HUES48 (cell line): ENCODE data around the gene RNASE8.

ENCODE experiments used
- H3K27ac ChIP-seq: one replicate; pipeline ENCODE4 v1.7.0; 2013; ENCODE audit warnings: low read depth, low read length, inconsistent platforms
- H3K27me3 ChIP-seq: 2 replicates; pipeline ENCODE4 v1.6.1; 2013; ENCODE audit warnings: mild to moderate bottlenecking, low read length; ENCODE audit not compliant: control insufficient read depth, insufficient read depth
- H3K36me3 ChIP-seq: 2 replicates; pipeline ENCODE4 v1.6.1; 2013; ENCODE audit warnings: low read length; ENCODE audit not compliant: control insufficient read depth, insufficient read depth
- H3K4me1 ChIP-seq: 2 replicates; pipeline ENCODE4 v1.6.1; 2013; ENCODE audit warnings: mild to moderate bottlenecking, low read length; ENCODE audit not compliant: control insufficient read depth, insufficient read depth
- H3K4me3 ChIP-seq: 2 replicates; pipeline ENCODE4 v1.5.1; 2013; ENCODE audit warnings: mild to moderate bottlenecking, low read depth, low read length
- H3K9ac ChIP-seq: 2 replicates; pipeline ENCODE4 v1.6.1; 2013; ENCODE audit warnings: mild to moderate bottlenecking, low read depth, low read length, moderate library complexity
- H3K9me3 ChIP-seq: 2 replicates; pipeline ENCODE4 v1.6.1; 2013; ENCODE audit warnings: low read length; ENCODE audit not compliant: control insufficient read depth, insufficient read depth

Gene RNASE8

GRCh38 chr14:21096438-21096837, 38.8 kb downstream of the RNASE8 start:
- Histone ChIP-seq H3K36me3 (peaks cover 19% of the 10 kb centered on the region), H3K9me3 (no peaks in the 10 kb centered on the region), H3K4me3 (peak overlapping the region; percentile 80), H3K27ac (peak overlapping the region; percentile 96), H3K4me1 (peaks cover 52% of the 10 kb centered on the region), H3K27me3 (no peaks in the 10 kb centered on the region), H3K9ac (no peak overlapping the region)

DNA sequence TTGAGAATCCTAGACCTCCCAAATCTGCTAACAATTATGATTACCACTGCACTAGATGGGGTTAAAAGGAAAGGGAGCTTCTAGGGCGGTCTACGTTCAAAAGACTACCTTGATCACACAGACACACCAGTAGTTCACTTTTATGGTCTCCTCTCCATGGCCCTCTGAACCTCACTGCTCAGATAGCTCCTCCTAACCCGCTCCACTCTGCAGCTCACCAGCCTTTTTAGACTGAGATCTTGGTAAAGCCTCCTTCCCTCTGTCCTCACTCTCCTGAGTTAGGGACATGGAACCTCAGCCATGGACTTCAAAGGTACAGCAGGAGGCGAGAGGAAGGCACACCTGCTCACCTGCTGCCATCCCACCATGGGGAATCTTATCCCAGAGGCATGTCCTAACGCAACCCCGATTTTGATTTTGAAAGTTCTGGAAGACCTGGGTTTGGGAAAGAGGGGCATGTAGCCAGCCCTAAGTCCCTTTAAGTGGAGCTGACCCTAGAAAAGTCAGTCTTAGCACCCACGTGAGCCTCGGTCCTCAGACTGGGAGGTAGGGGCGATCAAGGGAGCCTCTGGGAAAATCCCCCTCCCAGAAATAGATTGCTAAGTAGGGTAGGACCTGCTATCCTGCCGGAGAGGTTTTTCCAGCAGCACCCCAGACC, 39.5 kb downstream of the RNASE8 start:
- Histone ChIP-seq H3K36me3 (peaks cover 12% of the 10 kb centered on the region), H3K27me3 (no peaks in the 10 kb centered on the region), H3K4me3 (peak overlapping the region; percentile 80), H3K9me3 (no peaks in the 10 kb centered on the region), H3K9ac (peak overlapping the region; percentile 72), H3K27ac (peak overlapping the region; percentile 96), H3K4me1 (peaks cover 57% of the 10 kb centered on the region)

- no peaks in the 10 kb centered on the region for H3K9me3 ChIP-seq
- peaks cover 9% of the 10 kb centered on the region for H3K36me3 ChIP-seq
- H3K4me3 ChIP-seq = peak overlapping the region; percentile 80
- peaks cover 62% of the 10 kb centered on the region for H3K4me1 ChIP-seq
- H3K27ac ChIP-seq = peak overlapping the region; percentile 96
- H3K9ac ChIP-seq = peak overlapping the region; percentile 72
- H3K27me3 ChIP-seq = no peaks in the 10 kb centered on the region
These were observed 40.0 kb downstream of the RNASE8 start for GRCh38 chr14:21097636-21098075.

GRCh38 chr14:21098076-21098891, 40.7 kb downstream of the RNASE8 start, which contains the start of gene ZNF219:
Gene ZNF219, minus strand, starts transcription at chr14:21098655. Its CDS starts 5,064 bp downstream, at chr14:21093591.
- H3K9ac ChIP-seq = peak within 1 kb of the TSS; percentile 72
- H3K4me3 ChIP-seq = peak within 1 kb of the TSS; percentile 84
- no peaks in the 10 kb centered on the region for H3K9me3 ChIP-seq
- H3K4me1 ChIP-seq = peaks cover 62% of the 10 kb centered on the region
- peak within 1 kb of the TSS; percentile 96 for H3K27ac ChIP-seq
- H3K27me3 ChIP-seq = no peaks in the 10 kb centered on the region
- H3K36me3 ChIP-seq = peaks cover 3% of the 10 kb centered on the region; the same call in 1 of the 2 replicates

DNA sequence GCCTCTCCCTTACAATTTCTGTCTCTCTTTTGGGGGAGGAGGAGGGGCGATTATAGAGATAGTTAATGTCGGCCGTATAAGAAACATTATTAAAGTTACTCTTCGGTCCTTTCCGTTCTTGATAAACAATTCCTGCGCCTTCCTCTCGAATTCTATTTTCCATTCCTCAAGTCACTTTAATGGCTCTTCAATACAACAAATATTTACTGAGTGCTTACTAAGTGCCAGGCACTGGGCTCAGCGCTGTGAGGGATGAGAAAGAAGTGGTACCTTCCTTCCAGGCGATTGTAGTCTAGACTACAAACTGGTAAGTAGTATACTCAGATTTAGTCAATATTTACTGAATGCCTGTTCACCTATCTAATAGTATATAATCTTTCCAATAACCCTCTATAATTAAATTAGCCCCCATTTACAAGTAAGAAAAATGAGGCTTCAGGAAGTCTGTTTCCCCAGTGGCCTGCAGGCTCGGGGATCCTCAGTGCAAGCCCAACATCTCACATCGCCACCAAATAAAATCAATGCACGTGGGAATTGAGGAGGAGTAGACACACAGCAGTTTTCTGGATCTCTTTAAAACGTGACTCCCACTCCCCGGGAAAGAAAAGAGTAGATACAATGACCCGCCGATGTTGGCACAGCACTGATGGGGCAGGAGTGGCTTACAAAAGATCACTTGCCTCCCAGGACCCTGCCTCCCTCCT, 41.4 kb downstream of the RNASE8 start:
- H3K36me3 ChIP-seq = no peaks in the 10 kb centered on the region
- no peaks in the 10 kb centered on the region for H3K9me3 ChIP-seq
- H3K4me3 ChIP-seq = peak overlapping the region; percentile 84
- H3K4me1 ChIP-seq = peaks cover 56% of the 10 kb centered on the region
- H3K27me3 ChIP-seq = no peaks in the 10 kb centered on the region
- H3K9ac ChIP-seq = peak overlapping the region; percentile 50
- H3K27ac ChIP-seq = peak overlapping the region; percentile 91

- peaks cover 57% of the 10 kb centered on the region for H3K4me1 ChIP-seq
- H3K36me3 ChIP-seq = no peaks in the 10 kb centered on the region
- H3K9ac ChIP-seq = peak overlapping the region; percentile 7
- H3K4me3 ChIP-seq = peak overlapping the region; percentile 84
- H3K27me3 ChIP-seq = no peaks in the 10 kb centered on the region
- H3K27ac ChIP-seq = peak overlapping the region; percentile 91
- H3K9me3 ChIP-seq = no peaks in the 10 kb centered on the region
These were observed 42.0 kb downstream of the RNASE8 start for GRCh38 chr14:21099596-21099985.

- Histone ChIP-seq H3K9me3 (no peaks in the 10 kb centered on the region), H3K27me3 (no peaks in the 10 kb centered on the region), H3K9ac (no peak within 1 kb of the TSS), H3K4me1 (peaks cover 49% of the 10 kb centered on the region), H3K36me3 (no peaks in the 10 kb centered on the region), H3K27ac (no peak within 1 kb of the TSS), H3K4me3 (peak within 1 kb of the TSS; percentile 84; the same call in 1 of the 2 replicates)
These were observed 43.3 kb downstream of the RNASE8 start, which contains the start of gene TMEM253 for GRCh38 chr14:21100931-21101330. Gene TMEM253, plus strand, starts transcription at chr14:21101066. Its CDS starts 278 bp downstream, at chr14:21101344.

DNA sequence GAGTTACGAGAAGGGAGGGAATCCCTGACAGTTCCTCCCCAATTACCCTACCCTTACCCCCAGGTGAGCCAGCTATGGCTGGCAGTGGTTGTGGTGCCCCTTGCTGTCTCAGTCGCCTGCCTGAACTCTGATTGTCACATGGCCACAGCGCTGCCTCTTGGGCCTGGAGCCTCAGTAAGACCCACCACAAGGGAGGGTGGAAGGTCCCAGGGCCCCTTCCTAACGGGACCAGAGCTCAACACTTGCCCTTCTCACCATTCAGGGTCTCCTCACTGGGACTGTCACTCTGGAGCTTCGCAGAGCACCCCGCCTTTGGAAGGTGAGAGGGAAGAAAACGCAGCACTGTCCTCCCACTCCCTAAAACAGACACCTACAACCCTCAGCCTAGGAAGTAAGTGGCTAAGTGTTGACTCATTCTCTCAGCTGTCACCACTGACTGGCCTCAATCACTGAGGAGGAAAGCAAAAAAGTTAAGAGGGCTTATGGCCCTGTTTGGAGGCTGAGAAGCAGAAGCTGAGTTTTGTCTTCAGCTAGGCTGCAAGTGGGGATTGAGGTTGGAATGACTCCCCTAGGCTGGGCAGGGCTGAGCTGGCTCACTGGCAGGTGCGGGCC, 44.3 kb downstream of the RNASE8 start:
- H3K9me3 ChIP-seq = no peaks in the 10 kb centered on the region
- H3K4me1 ChIP-seq = peaks cover 49% of the 10 kb centered on the region
- 0 out of 2 replicates have a peak overlapping the region, but pooled peaks have one; percentile 80 for H3K4me3 ChIP-seq
- no peak overlapping the region for H3K9ac ChIP-seq
- no peaks in the 10 kb centered on the region for H3K36me3 ChIP-seq
- H3K27ac ChIP-seq = no peak overlapping the region
- no peaks in the 10 kb centered on the region for H3K27me3 ChIP-seq

GRCh38 chr14:21102521-21103410, 45.1 kb downstream of the RNASE8 start:
- peak overlapping the region; percentile 13; the same call in 1 of the 2 replicates for H3K9ac ChIP-seq
- peaks cover 51% of the 10 kb centered on the region for H3K4me1 ChIP-seq
- H3K9me3 ChIP-seq = no peaks in the 10 kb centered on the region
- no peaks in the 10 kb centered on the region for H3K36me3 ChIP-seq
- peak overlapping the region; percentile 30 for H3K27ac ChIP-seq
- H3K27me3 ChIP-seq = no peaks in the 10 kb centered on the region
- H3K4me3 ChIP-seq = peak overlapping the region; percentile 80

DNA sequence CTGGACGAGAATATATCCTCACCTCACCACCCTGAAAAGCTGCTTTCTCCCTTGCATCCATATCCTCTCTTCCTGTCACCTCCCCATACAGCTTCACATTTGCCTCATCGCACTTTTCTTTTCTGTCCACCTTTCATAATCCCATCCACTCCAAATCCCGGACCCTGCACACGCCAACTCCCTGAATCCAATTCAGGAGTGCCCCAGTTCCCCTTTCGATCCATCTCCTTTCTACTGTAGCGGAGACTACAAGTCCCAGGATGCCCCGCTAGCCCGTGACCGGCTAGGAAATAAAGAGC, 45.7 kb downstream of the RNASE8 start:
- Histone ChIP-seq H3K4me1 (peaks cover 51% of the 10 kb centered on the region), H3K9ac (peak overlapping the region; percentile 99), H3K9me3 (no peaks in the 10 kb centered on the region), H3K27me3 (no peaks in the 10 kb centered on the region), H3K36me3 (no peaks in the 10 kb centered on the region), H3K27ac (peak overlapping the region; percentile 99), H3K4me3 (peak overlapping the region; percentile 80)
